ENCODE measurements around the gene OPTN.

Gene OPTN

DNA sequence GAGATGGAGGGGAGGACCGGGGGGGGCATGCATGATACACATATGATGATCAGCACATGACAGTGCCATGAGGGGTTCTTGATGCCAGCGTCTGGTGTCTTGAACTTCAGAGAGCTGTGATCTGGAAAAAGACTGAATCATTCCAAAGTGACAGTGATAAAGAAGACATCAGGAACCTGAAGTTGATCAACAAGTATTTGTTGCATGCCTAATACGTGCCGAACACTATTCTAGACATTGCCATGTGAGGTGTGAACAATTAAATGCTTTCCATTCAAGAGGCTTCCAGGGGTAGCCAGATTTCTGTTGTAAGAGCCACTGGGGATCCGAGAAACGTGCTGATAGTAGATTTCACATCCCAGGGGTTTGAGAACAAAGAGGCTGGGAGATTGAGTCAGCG is 67.6 kb downstream of the OPTN start:
- ChIA-PET POLR2A (no interaction called here), CTCF (interaction anchor here (0.9 kb wide), 1 partner anchor 186 kb away, joined by 4 read pairs; no protein-coding TSS in a partner anchor)
- DNase-seq (ENCODE audit: extremely low spot score), result no peak
- TF ChIP-seq, protein P1, sequence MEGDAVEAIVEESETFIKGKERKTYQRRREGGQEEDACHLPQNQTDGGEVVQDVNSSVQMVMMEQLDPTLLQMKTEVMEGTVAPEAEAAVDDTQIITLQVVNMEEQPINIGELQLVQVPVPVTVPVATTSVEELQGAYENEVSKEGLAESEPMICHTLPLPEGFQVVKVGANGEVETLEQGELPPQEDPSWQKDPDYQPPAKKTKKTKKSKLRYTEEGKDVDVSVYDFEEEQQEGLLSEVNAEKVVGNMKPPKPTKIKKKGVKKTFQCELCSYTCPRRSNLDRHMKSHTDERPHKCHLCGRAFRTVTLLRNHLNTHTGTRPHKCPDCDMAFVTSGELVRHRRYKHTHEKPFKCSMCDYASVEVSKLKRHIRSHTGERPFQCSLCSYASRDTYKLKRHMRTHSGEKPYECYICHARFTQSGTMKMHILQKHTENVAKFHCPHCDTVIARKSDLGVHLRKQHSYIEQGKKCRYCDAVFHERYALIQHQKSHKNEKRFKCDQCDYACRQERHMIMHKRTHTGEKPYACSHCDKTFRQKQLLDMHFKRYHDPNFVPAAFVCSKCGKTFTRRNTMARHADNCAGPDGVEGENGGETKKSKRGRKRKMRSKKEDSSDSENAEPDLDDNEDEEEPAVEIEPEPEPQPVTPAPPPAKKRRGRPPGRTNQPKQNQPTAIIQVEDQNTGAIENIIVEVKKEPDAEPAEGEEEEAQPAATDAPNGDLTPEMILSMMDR (IDR thresholded peaks at IDR 0.05; ENCODE audit: control extremely low read depth, extremely low read depth, low read depth, missing control alignments), result no peak

DNA sequence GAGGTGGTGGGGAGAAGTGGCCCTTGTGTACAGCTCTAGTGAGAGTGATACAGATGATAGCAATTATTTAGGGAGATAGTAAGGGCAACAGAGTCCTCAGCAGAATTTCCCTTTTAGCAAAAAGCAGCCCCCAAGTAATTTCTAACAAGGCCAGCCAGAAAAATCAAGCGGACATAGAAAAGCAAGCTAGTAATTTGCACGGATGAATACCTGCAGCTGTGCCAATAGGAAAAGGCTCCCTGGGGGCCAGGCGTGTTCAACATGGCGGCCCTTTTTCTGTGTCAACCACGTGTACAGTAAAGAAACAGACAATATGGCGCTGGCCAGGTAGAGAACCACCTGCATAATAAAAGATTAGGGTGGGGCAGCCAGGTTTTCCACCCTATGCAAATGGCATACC is 68.8 kb downstream of the OPTN start:
- DNase-seq (ENCODE audit: extremely low spot score), result no peak
- ChIA-PET POLR2A (no interaction called here), CTCF (no interaction called here)
- TF ChIP-seq, protein P1 (IDR thresholded peaks at IDR 0.05; ENCODE audit: control extremely low read depth, extremely low read depth, low read depth, missing control alignments), result no peak

DNA sequence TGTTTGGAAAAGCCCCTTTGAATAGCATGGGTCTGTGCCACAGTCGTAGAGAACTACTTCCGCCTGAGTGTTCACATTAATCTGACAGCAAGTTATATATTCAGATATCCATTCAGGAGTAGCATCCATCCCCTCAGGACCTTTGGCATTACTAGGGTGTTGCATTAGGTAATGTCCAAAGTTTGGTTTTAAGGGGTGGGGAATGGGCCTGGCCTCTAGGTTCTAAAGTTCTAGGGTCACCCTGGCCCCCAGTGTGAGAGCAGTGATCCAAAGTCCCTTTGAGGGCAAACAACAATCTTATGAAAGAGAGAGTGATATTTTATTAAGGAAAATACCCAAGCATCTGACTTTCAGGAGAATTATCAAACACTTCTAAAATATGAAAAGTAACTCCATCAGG is 73.7 kb downstream of the OPTN start:
- TF ChIP-seq, protein P1 (IDR thresholded peaks at IDR 0.05; ENCODE audit: control extremely low read depth, extremely low read depth, low read depth, missing control alignments), result no peak
- ChIA-PET POLR2A (no interaction called here), CTCF (interaction anchor here (1.2 to 4.9 kb wide), 3 partner anchors 9 to 12 kb away, joined by 3 to 30 read pairs (median 29); partner anchors contain the start of gene MCM10)
- DNase-seq (ENCODE audit: extremely low spot score), result no peak

DNA sequence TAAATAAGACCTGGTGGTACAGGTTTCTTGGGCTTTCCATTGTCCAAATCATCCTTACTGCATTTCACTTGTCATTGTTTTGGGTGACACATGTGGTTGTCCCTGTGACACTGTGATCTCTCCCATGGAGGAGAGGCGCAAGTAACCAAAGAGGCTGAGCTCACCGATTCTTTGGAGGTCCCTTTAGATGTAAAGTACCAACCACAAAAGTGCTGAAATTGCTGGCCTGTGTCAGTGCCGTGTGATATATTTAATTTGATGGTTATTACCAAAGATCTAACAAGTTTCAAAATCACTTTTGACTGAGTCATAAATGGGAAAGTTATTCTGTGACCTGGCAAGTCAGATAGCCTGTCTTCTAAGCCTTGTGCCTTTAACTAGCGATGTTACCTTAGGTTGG is 80.8 kb downstream of the OPTN start:
- TF ChIP-seq, protein P1 (IDR thresholded peaks at IDR 0.05; ENCODE audit: control extremely low read depth, extremely low read depth, low read depth, missing control alignments), result no peak
- POLR2A ChIA-PET, result no interaction called here
- CTCF ChIA-PET, result interaction anchor here (1.5 to 2.1 kb wide), 3 partner anchors 9 to 17 kb away, joined by 3 to 10 read pairs (median 6); no protein-coding TSS in a partner anchor
- no peak for DNase-seq (ENCODE audit: extremely low spot score)

DNA sequence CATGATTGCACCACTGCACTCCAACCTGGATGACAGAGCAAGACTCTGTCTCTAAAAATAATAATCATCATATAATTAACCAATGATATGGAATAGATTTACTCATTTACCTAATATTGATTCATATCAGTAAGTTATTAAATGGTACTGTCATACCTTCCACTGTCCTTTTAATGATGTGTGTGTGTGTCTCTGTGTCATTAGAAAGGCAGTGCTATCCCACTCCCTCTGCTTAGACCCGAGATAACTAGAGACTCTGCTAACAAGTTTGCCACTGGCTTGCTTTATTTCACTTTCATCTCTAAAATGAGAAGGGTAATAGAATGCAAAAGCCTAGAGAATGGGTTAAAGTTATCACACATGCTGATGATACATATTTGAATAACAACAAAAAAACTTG is 82.5 kb downstream of the OPTN start:
- ChIA-PET POLR2A (no interaction called here), CTCF (interaction anchor here (0.9 kb wide), 1 partner anchor 9 kb away, joined by 3 read pairs; no protein-coding TSS in a partner anchor)
- no peak for DNase-seq (ENCODE audit: extremely low spot score)
- TF ChIP-seq, protein P1 (IDR thresholded peaks at IDR 0.05; ENCODE audit: control extremely low read depth, extremely low read depth, low read depth, missing control alignments), result no peak

DNA sequence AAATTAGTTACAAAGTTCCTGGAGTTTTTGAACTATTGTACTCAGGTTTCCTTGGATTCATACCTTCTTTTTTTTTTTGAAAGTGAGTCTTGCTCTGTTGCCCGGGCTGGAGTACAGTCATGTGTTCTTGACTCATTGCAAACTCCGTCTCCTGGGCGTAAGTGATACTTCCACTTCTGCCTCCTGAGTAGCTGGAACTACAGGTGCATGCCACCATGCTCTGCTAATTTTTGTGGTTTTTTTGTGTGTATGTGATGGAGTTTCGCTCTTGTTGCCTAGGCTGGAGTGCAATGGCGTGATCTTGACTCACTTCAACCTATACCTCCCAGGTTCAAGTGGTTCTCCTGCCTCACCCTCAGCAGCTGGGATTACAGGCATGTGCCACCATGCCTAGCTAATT is 83.7 kb downstream of the OPTN start:
- CTCF ChIA-PET, result interaction anchor here (2.4 to 2.5 kb wide), 2 partner anchors 10 to 22 kb away, joined by 8 to 9 read pairs; partner anchors contain the start of gene MCM10
- POLR2A ChIA-PET, result no interaction called here
- TF ChIP-seq, protein P1 (IDR thresholded peaks at IDR 0.05; ENCODE audit: control extremely low read depth, extremely low read depth, low read depth, missing control alignments), result no peak
- no peak for DNase-seq (ENCODE audit: extremely low spot score)
